Stimulated activated CD8-positive, alpha-beta memory T cell treated with anti-CD3 and anti-CD28 coated beads, Interleukin-4, amount 100 ng/mL, for 24 hours (primary cell): ENCODE measurements around the gene TAF11L3.
"Not testable (repeated sequence)": the region's sequence is repeated elsewhere in the genome, so short reads cannot be mapped to it uniquely, and the experiment has no call there.

ENCODE experiments used
- DNase-seq: peaks from one replicate; pipeline ENCODE4 v3.0.0-alpha.2; 2020; ENCODE audit warnings: low read depth

TAF11L3 gene

GRCh38 chr5:17518067-17518466 is at the start of gene TAF11L3:
TAF11L3 (plus strand) TSS chr5:17518367.
- DNase-seq, result not testable (repeated sequence)

GRCh38 chr5:17470064-17470463 is 48.1 kb upstream of the TAF11L3 start:
- DNase-seq, result no peak

GRCh38 chr5:17475064-17475463 is 43.1 kb upstream of the TAF11L3 start:
- not testable (repeated sequence) for DNase-seq

- DNase-seq, result no peak
Observed at GRCh38 chr5:17477043-17477442, 41.1 kb upstream of the TAF11L3 start.

GRCh38 chr5:17477573-17478265 is 40.4 kb upstream of the TAF11L3 start:
- DNase-seq, result no peak

- DNase-seq, result no peak
Observed at GRCh38 chr5:17481378-17481777, 36.8 kb upstream of the TAF11L3 start.

- DNase-seq, result no peak
Observed at GRCh38 chr5:17482790-17483189, 35.4 kb upstream of the TAF11L3 start.

GRCh38 chr5:17486464-17487173 is 31.5 kb upstream of the TAF11L3 start:
- not testable (repeated sequence) for DNase-seq

- no peak for DNase-seq
Observed at GRCh38 chr5:17487174-17487512, 31.0 kb upstream of the TAF11L3 start.

GRCh38 chr5:17491257-17491656 is 26.9 kb upstream of the TAF11L3 start:
- DNase-seq, result not testable (repeated sequence)

- no peak for DNase-seq
Observed at GRCh38 chr5:17492770-17493169, 25.4 kb upstream of the TAF11L3 start.

GRCh38 chr5:17497446-17497845 is 20.7 kb upstream of the TAF11L3 start:
- no peak for DNase-seq

GRCh38 chr5:17497931-17498330 is 20.2 kb upstream of the TAF11L3 start, which contains the start of gene TAF11L2:
TAF11L2 (plus strand) TSS chr5:17498231.
- DNase-seq, result not testable (repeated sequence)

GRCh38 chr5:17511775-17512325 is 6.3 kb upstream of the TAF11L3 start:
- no peak for DNase-seq

GRCh38 chr5:17517526-17517925 is 641 bp upstream of the TAF11L3 start:
- not testable (repeated sequence) for DNase-seq

- not testable (repeated sequence) for DNase-seq
Observed at GRCh38 chr5:17519508-17519907, 1.3 kb downstream of the TAF11L3 start.

GRCh38 chr5:17521501-17521900 is 3.3 kb downstream of the TAF11L3 start, which contains the start of gene TAF11L4:
TAF11L4 (plus strand) TSS chr5:17521801.
- not testable (repeated sequence) for DNase-seq

GRCh38 chr5:17524935-17525334 is 6.8 kb downstream of the TAF11L3 start, which contains the start of gene TAF11L5:
TAF11L5 (plus strand) TSS chr5:17525235.
- not testable (repeated sequence) for DNase-seq

- not testable (repeated sequence) for DNase-seq
Observed at GRCh38 chr5:17526504-17526903, 8.3 kb downstream of the TAF11L3 start.

GRCh38 chr5:17528369-17528768 is 10.2 kb downstream of the TAF11L3 start, which contains the start of gene TAF11L6:
TAF11L6 (plus strand) TSS chr5:17528669.
- not testable (repeated sequence) for DNase-seq
